PC-9 (cell line): ENCODE results near the gene KLF7. TPM values are rescaled to one million over a fixed set of nuclear protein-coding genes. Genes with fewer than 3 reads are reported as not detected.

ENCODE experiments used
- BruUV-seq: library from RNA; stranded (reverse); fragments of 400-500 nt; replicated peaks from 2 replicates; lab custom pipeline; 2021; lab: Mats Ljungman, UMichigan
- CTCF ChIA-PET: fragments of 300-600 bp; sonication (Branson Sonifier 250); formaldehyde crosslinking; loops from one replicate; lab custom pipeline; 2022; ENCODE audit warnings: antibody characterized with exemption; lab: Charles Lee
- POLR2A ChIA-PET: fragments of 300-600 bp; sonication (Branson Sonifier 250); formaldehyde crosslinking; loops from one replicate; lab custom pipeline; 2022; ENCODE audit warnings: antibody characterized with exemption; ENCODE audit not compliant: unreplicated experiment; lab: Charles Lee
- DNase-seq, 2 experiments: peaks; one replicate each; pipeline versions ENCODE4 v3.0.0 to v3.0.0-alpha.2; 2015 to 2022; ENCODE audit warnings: mixed read lengths in 1 of 2
- H2AFZ ChIP-seq: fragments of 200-600 bp; sonication (generic); 2 replicates; pipeline ENCODE4 v1.8.1; 2017; ENCODE audit warnings: antibody characterized with exemption
- H3F3A ChIP-seq: fragments of 200-600 bp; sonication (generic); 2 replicates; pipeline ENCODE4 v1.8.1; 2017; ENCODE audit warnings: antibody characterized with exemption, mild to moderate bottlenecking, low read depth; ENCODE audit not compliant: insufficient read depth
- H3K27ac ChIP-seq: fragments of 200-600 bp; sonication (generic); 2 replicates; pipeline ENCODE4 v1.6.1; 2016; ENCODE audit warnings: mixed run types
- H3K27me3 ChIP-seq: fragments of 200-600 bp; sonication (generic); 2 replicates; pipeline ENCODE4 v1.6.1; 2016; ENCODE audit warnings: low read depth, mixed run types; ENCODE audit not compliant: insufficient read depth
- H3K36me3 ChIP-seq: fragments of 200-600 bp; sonication (generic); 2 replicates; pipeline ENCODE4 v1.6.1; 2016; ENCODE audit warnings: low read depth, mixed run types
- H3K4me1 ChIP-seq: fragments of 200-600 bp; sonication (generic); replicated peaks from 2 replicates; pipeline ENCODE4 v1.6.1; 2016; ENCODE audit warnings: mixed run types; ENCODE audit not compliant: insufficient read depth
- H3K4me2 ChIP-seq: fragments of 200-600 bp; sonication (generic); 2 replicates; pipeline ENCODE4 v1.6.1; 2017; ENCODE audit warnings: mixed run types
- H3K4me3 ChIP-seq: fragments of 200-600 bp; sonication (generic); 2 replicates; pipeline ENCODE4 v1.6.1; 2016; ENCODE audit warnings: mixed run types
- H3K79me2 ChIP-seq: fragments of 200-600 bp; sonication (generic); 2 replicates; pipeline ENCODE4 v1.6.1; 2017; ENCODE audit warnings: low read depth, mixed run types
- H3K9me2 ChIP-seq: fragments of 200-600 bp; sonication (generic); 2 replicates; pipeline ENCODE4 v1.8.1; 2017; ENCODE audit warnings: mild to moderate bottlenecking; ENCODE audit not compliant: insufficient read depth
- H3K9me3 ChIP-seq: fragments of 200-600 bp; sonication (generic); 2 replicates; pipeline ENCODE4 v1.8.1; 2016; ENCODE audit warnings: low read depth; ENCODE audit not compliant: insufficient read depth
- H4K20me1 ChIP-seq: fragments of 200-600 bp; sonication (generic); 2 replicates; pipeline ENCODE4 v1.8.1; 2017; ENCODE audit not compliant: insufficient read depth
- CTCF ChIP-seq: fragments of 200-600 bp; sonication (generic); conservative IDR thresholded peaks from 2 replicates; pipeline ENCODE4 v1.6.1; 2017; ENCODE audit warnings: mixed run types, antibody characterized with exemption, mild to moderate bottlenecking, moderate library complexity
- EZH2 ChIP-seq: fragments of 200-600 bp; sonication (generic); IDR thresholded peaks from 2 replicates; pipeline ENCODE4 v1.8.0; 2017; ENCODE audit warnings: antibody characterized with exemption, low read depth
- intact Hi-C: fragments of 100-400 bp; cut with micrococcal nuclease; formaldehyde crosslinking; loops from one replicate; pipeline ENCODE4 v1.10.0; 2022; ENCODE audit not compliant: unreplicated experiment
- total RNA-seq: library from RNA; stranded (reverse); gene quantifications from 2 replicates; pipeline ENCODE4 v1.2.3, GENCODE V29; 2021

Gene KLF7
- total RNA-seq, 1 experiment from 2014 or later, result 20.0 TPM

GRCh38 chr2:207101984-207102383 is 63.8 kb downstream of the KLF7 start:
- H3K4me1 ChIP-seq, result no peaks in the 10 kb centered on the region
- no peak overlapping the region for H3K4me2 ChIP-seq
- H3K9me3 ChIP-seq, result no peaks in the 10 kb centered on the region
- H3K79me2 ChIP-seq, result no peaks in the 10 kb centered on the region
- H3F3A ChIP-seq, result no peaks in the 10 kb centered on the region
- no peak for TF ChIP-seq EZH2
- no peak for TF ChIP-seq CTCF
- intact Hi-C loops, result no loop called here
- H3K36me3 ChIP-seq, result no peaks in the 10 kb centered on the region
- H3K9me2 ChIP-seq, result no peaks in the 10 kb centered on the region
- CTCF ChIA-PET, result no interaction called here
- no peak overlapping the region for H3K27ac ChIP-seq
- no peaks in the 10 kb centered on the region for H4K20me1 ChIP-seq
- POLR2A ChIA-PET, result no interaction called here
- no peak overlapping the region for H3K4me3 ChIP-seq
- BruUV-seq, result no TSS peak
- DNase-seq, result no peak
- H2AFZ ChIP-seq, result no peak overlapping the region
- no peaks in the 10 kb centered on the region for H3K27me3 ChIP-seq

- no peaks in the 10 kb centered on the region for H3K4me1 ChIP-seq
- BruUV-seq, result no TSS peak
- no peak overlapping the region for H3K27ac ChIP-seq
- H3K4me3 ChIP-seq, result no peak overlapping the region
- H2AFZ ChIP-seq, result no peak overlapping the region
- H3F3A ChIP-seq, result no peaks in the 10 kb centered on the region
- H3K36me3 ChIP-seq, result no peaks in the 10 kb centered on the region
- H3K4me2 ChIP-seq, result no peak overlapping the region
- no peaks in the 10 kb centered on the region for H3K79me2 ChIP-seq
- TF ChIP-seq CTCF (no peak), EZH2 (no peak)
- no peaks in the 10 kb centered on the region for H3K9me2 ChIP-seq
- H3K9me3 ChIP-seq, result no peaks in the 10 kb centered on the region
- no peaks in the 10 kb centered on the region for H3K27me3 ChIP-seq
- POLR2A ChIA-PET, result interaction anchor here (0.5 kb wide), 1 partner anchor 395 kb away, joined by 3 read pairs; no protein-coding TSS in a partner anchor
- intact Hi-C loops, result no loop called here
- no peak for DNase-seq
- CTCF ChIA-PET, result no interaction called here
- no peaks in the 10 kb centered on the region for H4K20me1 ChIP-seq
Observed at GRCh38 chr2:207097278-207097677, 68.5 kb downstream of the KLF7 start.

GRCh38 chr2:207095963-207096362 is 69.8 kb downstream of the KLF7 start:
- Histone ChIP-seq H3K4me3 (no peak overlapping the region), H3K27me3 (no peaks in the 10 kb centered on the region), H3K9me2 (no peaks in the 10 kb centered on the region), H3K36me3 (no peaks in the 10 kb centered on the region), H3K4me1 (no peaks in the 10 kb centered on the region), H3K4me2 (no peak overlapping the region), H3F3A (no peaks in the 10 kb centered on the region), H4K20me1 (no peaks in the 10 kb centered on the region), H3K27ac (no peak overlapping the region), H3K9me3 (no peaks in the 10 kb centered on the region), H2AFZ (no peak overlapping the region), H3K79me2 (no peaks in the 10 kb centered on the region)
- intact Hi-C loops, result no loop called here
- POLR2A ChIA-PET, result no interaction called here
- CTCF ChIA-PET, result no interaction called here
- BruUV-seq, result no TSS peak
- DNase-seq, result no peak
- TF ChIP-seq CTCF (no peak), EZH2 (no peak)
